Adrenal gland (tissue), 5 donors: ENCODE data around the gene UCP2.

Experiments used
- CTCF ChIP-seq, 6 experiments: fragments of 450-650 bp in 4 of 6; fragments of 200-600 bp in 2 of 6; sonication (generic) in 1 of 6; IDR thresholded peaks; 1 replicate in 5 of 6; 2 replicates in 1 of 6; pipeline versions ENCODE4 v1.5.1 to v1.8.0; 2016 to 2021; ENCODE audit warnings: antibody characterized with exemption in 6 of 6, mild to moderate bottlenecking in 2 of 6, moderate library complexity in 1 of 6
- POLR2A ChIP-seq, 2 donors: fragments of 450-650 bp; IDR thresholded peaks; one replicate each; pipeline ENCODE4 v1.6.1; 2017; ENCODE audit warnings: antibody characterized with exemption in 2 of 2, mild to moderate bottlenecking in 2 of 2, moderate library complexity in 1 of 2
- donor health status: DM: no; HTN: no; CAD: no.

GRCh38 chr11:73971175-73971719 is 11.4 kb downstream of the UCP2 start:
- no peak for TF ChIP-seq CTCF (IDR thresholded peaks at IDR 0.05)
- TF ChIP-seq POLR2A (IDR thresholded peaks at IDR 0.05) = no peak
